Measurements from ENCODE around the gene SORCS1.

The SORCS1 gene

DNA sequence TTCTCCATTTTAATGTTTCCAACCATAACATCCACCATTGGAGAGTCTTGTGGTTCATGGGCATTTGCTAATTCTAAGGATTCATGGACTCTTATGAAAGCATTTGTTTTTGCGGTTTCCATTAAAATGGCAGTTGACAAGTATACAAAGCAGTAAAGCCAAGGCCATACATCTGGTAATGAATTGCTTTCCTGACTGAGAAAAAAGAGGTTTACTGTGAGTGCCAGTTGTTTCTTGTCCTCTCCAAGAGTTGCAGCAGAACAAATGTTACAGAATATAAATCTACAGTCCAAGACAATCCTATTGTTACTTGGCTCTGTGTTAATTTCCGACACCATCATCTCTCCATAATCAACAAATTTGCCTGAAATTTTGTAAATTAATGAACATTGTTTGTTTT is 261.3 kb downstream of the SORCS1 start:
- no peak for FAIRE-seq
- no peak for DNase-seq (ENCODE audit: low spot score)

DNA sequence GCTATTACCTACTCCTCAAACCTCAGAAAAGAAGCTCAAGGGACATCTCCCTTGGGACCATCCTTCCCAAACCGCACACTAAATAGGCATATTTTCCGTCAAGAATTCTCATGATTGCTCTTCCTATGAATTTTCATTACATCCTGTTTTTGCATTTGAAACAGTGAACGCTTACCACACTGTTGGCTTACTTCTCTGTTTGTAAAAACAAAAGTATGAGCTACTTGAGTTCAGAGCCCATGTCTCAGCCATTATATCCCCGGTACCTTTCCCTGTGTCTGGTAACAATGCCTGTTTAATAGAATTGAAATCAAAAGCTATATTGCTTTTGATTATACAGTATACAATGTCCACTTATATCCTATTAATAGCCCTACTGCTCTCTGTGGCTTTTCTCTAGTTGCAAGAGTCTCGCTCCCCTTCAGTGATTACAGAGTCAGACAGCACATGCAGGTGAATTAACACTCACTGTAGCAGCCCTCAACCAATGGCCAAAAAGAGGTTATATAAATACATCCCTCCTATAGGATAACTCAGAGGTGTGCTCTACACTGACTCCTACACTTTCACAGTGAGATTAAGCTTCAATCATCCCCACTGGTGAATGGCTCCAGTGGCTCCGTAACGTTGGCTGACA is 264.4 kb downstream of the SORCS1 start:
- DNase-seq (ENCODE audit: low spot score) (no peak), FAIRE-seq (no peak)

DNA sequence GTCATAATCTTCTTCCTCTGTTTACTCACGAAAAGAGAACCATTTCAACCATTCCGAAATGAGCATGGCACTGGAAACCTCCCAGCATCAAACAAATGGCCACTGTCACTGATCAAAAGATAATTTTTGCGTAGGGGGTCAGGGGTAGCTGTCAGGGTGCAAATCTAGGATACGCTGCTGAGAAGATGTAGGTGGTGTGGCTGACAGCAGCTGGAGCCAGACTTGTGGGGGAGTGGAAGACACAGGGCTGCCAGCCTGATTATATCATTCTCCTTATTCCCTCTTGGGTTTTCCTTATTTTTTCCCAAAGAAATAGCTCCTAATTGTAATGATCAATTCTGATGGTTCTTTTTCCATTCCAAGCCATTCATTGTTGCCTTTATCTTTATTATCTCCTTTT is 266.1 kb downstream of the SORCS1 start:
- DNase-seq (ENCODE audit: low spot score) (no peak), FAIRE-seq (no peak)

DNA sequence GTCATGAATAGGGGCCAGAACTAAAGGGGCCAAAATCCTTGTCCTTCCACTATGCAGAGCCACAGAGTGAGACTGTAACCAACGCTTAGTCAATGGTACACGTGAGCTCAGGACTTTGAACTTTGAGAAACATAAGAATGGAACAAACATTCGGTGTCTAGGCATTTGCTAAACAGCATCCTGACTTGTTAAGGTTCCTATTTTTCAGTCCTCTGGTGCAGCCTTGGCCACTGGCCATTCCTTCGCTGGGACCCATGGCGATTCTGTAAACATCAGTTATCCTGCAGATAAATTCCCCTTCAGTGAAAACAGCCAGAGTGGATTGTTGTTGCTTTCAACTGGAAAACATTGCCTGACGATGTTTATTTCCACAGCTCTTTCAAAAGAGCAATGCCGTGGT is 266.8 kb downstream of the SORCS1 start:
- no peak for FAIRE-seq
- DNase-seq (ENCODE audit: low spot score): no peak

DNA sequence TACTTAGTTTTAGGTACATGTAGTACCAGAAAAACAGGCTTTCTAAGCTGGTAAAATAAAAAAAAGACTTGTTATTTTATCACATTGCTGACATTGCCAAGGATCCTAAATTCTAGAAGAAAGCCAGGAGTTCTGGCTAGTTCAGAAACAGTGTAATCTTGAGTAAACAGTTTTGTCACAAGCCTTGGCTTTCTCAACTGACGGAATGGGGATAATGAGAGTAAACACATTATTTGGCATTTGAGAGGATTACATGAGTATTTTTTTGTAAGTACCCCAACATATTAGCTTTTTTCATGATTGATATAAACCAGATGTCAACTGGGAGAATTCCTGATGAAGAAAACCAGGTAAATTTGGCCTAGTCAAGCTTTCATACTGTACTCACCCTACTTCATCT is 269.8 kb downstream of the SORCS1 start:
- DNase-seq (ENCODE audit: low spot score): no peak
- FAIRE-seq: no peak

DNA sequence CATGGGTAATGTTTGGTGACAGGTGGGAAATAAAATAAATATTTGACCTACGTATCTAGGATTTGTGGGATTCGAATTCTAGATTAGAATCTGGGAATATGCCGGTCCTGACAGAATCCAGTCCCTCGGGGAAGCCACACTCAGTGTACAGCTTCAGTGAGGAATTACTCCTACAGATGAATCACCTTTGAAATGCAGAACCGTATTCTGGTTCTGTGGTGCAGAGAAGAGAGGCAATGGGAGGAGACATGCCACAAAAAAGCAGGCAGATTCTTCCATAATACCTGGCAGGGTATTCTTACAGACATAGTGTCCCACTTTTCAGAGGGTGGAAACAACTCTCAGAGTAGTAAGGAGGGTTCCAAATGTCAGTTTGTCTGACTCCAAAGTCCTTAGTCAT is 286.9 kb downstream of the SORCS1 start:
- DNase-seq (ENCODE audit: low spot score) (no peak), FAIRE-seq (no peak)

DNA sequence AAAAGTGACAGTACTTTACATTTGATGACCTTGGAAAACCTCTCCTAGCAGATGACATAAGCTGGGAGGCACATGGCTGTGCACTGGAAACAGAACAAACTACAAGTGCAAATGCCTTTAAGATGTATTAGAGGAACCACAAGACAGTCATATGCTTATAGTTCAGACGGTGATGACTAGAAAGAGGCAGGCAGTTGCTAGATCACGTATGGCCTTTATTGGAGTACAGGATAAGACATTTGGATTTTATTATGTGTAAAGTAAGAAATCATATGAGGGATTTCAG is 290.0 kb downstream of the SORCS1 start:
- FAIRE-seq: no peak
- no peak for DNase-seq (ENCODE audit: low spot score)

DNA sequence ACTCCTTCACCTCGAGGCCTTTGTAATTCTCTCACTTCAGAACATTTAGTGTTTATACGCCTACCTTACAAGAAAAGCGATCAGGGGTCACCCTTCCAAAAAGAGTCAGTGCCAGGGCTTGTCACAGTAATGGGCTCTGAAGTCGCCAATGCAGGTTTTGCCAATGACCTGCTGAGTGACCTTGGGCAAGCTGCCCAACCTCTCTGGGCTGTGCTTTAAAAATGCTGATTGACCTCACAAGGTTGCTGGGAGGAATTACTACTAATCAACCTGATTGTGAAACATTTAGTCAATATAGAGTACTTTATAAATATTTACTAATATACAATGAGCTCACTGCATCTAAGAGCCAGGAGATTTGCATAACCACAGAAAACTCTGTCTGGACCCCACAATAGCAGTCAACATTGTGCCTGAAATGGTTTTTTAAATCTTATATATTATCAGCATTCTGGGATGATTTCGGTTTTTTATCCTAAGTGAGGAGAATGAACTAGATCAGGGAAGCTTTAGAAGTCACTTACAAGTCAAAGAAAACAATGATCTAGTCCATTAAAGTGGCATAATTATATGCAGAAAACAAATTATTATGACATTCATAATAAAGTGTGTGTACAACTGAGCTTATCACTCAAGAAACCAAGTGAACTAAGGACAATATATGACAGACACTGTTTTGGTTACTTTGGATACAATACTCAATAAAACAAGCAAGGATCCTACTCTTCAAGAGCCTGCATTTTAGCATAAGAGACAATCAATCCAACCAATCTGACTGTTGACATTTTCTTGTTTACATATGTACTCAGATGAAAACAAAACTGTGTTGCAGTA is 290.5 kb downstream of the SORCS1 start:
- DNase-seq (ENCODE audit: low spot score) (no peak), FAIRE-seq (no peak)

DNA sequence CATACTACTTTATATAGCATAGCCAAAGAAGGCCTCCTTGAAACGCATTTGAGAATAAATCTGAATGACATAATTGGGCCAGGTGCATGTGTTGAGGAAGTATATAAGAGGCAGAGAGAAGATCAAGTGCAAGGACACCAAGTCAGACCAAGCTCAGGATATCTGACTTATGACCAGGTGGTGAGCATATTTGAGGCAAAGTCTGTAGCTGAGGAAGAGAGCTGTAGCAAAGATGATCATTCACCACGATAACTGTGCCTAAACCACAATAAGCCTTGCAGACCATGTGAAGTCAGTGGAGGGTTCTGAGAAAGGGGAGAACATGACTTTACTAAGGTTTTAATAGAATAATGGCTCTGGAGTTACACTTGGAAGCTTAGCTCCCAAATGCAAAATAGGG is 292.3 kb downstream of the SORCS1 start:
- no peak for FAIRE-seq
- DNase-seq (ENCODE audit: low spot score): no peak

DNA sequence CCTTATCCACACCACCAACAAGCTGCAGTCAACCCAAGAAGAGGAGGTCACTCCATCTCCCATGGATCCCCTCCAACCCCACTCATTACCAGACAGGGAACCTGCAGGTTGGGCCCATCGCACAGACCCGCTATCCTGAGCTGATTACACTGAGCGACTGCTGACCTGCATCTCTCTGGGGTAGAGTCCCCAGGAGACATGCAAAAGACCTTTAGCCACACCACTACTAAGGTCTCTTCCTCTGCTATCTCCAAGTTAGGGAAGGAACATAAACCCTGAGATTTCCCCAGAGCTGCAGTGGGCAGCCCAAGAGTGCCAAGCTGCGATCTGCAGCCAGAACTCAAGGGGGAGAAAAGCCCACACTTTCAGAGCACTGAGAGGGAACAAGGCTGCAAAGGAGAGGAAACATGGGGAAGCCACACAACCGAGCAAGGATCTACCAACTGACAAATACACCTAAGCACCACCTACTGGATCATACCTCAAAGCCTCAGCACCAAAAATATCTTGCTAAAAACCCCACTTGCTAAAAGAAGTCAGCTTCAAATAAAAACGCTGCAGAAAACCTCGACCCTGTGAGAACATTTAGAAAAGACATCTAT is 298.2 kb downstream of the SORCS1 start:
- DNase-seq (ENCODE audit: low spot score): no peak
- no peak for FAIRE-seq

DNA sequence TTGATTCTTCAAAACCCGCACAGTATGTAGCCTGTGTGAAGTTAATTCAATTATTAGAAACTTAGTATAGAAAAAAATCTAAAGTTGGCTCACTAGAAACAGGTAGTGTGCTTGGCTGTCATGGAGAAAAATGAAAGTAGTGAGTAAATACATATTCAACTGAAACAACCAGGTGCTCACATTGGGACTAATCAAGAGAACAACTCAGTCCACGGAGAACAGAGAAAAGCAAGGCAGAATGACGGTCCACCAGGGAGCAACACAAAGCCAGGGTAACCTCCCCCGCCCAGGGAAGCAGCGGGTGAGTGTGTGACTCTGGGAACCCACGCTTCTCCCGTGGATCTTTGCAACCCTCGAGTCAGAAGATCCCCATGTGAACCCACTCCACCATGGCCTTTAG is 300.5 kb downstream of the SORCS1 start:
- FAIRE-seq: no peak
- DNase-seq (ENCODE audit: low spot score): no peak

DNA sequence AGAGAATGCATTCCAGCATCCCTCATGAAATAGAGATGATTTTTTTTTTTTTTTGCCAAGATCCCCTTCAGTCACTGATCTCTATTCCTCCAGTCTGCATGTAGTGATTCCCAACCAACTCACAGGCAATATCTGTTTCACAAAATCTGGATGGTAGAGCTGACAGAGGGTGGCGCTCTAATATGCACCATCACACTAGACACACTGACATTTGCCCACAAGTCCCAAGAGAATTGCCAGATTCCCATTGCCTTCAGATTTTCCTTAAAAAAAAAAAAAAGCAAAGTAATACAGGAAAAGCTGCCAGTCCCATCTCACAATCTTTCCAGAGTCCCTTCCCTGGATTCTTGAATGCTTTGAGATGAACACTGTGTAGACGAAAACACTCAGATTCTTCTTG is 301.0 kb downstream of the SORCS1 start:
- no peak for DNase-seq (ENCODE audit: low spot score)
- no peak for FAIRE-seq

DNA sequence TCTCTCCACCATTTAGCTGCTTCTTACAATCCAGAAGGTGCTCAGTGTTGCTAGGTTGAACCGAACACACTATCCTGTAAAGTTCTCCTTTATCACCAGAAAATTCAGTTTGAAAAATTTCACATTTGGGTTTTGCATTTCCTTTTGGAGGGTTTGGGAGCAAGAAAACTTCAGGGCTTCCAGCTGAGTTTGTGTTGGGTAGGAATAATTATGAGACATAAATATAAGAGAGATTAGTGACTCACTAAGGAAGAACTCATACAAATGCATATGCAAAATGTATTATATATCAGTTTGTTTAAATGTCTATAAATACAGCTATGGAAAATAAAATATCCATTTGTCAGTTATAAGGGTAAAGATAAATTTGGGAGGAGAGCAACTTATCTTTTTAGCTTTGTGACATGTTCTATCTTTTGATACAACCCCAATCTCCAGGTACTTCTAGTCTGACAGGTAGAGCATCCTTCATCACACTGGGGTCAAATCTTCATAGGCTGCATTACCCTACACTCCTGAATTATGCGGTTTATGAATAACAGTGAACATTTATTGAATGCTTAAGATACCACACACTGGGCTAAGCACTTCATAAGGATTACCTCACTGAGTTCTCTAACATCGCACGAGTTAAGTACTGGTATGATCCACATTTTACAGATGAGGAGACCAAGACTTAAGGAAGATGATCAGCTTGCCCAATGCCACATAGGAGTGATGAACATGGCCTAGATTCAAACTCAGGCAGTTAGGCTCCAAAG is 304.4 kb downstream of the SORCS1 start:
- no peak for FAIRE-seq

DNA sequence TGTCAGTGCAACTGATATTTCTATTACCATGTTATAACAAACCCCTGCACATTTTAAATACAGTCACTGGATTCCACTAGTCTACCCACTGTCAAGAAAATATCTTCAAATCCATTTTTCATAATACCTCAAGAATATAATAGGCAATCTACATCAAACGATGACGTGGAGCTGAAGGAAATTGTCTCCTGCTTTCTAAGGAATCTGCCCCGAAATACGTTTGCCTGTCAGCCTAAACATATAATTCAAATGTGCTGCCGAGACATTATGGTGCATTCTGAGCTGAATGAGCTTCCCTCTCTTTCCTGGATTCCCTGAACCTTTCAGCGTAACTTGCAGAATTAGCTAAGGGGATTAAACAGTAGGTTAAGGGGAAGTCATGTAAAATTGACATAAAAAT is 306.8 kb downstream of the SORCS1 start:
- no peak for DNase-seq (ENCODE audit: low spot score)
- no peak for FAIRE-seq

More for the DNA sequence above, 304.4 kb downstream of the SORCS1 start:
- no peak for DNase-seq (ENCODE audit: low spot score)

DNA sequence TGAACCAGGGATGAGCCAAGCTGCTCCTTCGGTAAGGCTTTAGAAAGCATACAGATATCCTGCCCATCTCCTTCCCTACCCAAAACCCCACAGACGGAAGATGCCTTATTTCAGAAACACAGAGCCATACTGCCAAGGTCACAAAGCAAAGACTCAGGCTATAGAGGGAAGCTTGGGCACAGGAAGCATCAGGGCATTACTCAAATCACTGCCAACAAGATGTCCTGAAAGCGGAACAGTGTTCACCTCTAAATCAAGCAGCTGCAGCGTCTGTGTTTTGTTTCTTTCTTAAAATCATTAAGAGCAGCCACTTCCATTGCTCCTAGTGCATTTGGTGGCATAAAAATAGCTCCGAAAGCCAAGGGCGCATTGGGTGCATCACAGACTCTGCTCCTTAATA is 307.3 kb downstream of the SORCS1 start:
- DNase-seq (ENCODE audit: low spot score): no peak

DNA sequence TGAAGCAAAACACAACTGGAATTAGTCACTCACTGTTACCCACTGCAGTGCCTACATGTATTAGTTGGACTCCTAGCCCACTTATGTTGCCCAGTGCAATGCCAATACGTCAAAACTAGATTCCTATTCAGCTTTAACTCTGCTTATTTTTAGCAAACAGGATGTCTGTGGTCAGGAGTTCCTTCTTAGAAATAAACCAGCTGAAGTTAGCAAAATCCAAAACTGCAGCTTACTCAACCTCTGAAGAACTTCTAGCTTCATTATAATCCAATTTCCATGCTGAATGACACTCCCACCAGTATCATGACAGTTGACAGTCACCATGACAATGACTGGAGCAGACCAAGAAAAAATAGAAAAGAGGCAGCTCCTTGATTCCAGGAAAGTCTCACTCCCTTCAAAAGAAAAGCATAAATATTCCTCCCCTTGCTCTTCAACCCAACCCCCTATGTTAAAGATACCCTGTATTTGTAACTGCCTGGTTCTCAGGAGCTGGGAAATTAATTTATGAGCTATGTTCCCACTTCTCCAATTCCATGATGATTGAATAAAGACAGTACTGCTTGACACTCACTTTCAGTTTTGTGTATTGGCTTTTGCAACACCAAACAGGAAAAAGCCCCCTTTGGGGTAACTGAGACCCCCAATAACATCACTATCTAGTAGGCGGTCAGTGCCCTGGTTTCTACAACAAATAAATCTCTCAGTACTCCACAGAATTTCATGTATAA is 327.4 kb downstream of the SORCS1 start:
- FAIRE-seq: no peak
- no peak for DNase-seq (ENCODE audit: low spot score)

More for the DNA sequence above, 307.3 kb downstream of the SORCS1 start:
- no peak for FAIRE-seq

DNA sequence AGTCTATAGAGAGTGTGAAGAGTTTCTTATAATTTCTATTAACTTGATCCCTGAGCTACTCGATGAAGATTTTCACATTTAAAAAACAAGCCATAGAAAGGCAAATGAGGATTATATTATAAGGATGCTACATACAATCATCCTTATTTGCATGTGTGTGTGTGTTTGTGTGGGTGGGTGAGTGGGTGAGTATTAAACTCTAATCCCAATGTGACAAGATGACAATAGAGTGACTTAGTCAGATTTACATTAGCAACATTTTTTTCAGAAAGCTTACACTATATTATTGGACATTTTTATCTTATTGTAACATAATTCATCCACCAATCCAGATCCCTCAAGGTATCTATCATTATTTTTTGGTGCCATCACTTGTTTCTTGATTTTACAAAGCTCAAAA is 331.7 kb downstream of the SORCS1 start:
- DNase-seq (ENCODE audit: low spot score) (no peak), FAIRE-seq (no peak)

DNA sequence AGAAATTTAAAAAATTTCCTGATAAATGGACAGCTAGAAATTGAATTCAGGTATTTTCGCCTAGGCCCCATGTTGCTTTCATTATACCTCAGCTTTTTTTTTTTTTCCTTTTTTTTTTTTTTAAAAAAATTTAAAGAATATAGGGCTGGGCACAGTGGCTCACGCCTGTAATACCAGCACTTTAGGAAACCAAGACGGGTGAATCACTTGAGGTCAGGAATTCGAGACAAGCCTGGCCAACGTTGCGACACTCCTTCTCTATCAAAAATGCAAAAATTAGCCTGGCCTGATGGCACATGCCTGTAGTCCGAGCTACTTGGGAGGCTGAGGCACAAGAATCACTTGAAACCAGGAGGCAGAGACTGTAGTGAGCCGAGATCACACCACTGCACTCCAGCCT is 334.0 kb downstream of the SORCS1 start:
- DNase-seq (ENCODE audit: low spot score) (no peak), FAIRE-seq (no peak)

DNA sequence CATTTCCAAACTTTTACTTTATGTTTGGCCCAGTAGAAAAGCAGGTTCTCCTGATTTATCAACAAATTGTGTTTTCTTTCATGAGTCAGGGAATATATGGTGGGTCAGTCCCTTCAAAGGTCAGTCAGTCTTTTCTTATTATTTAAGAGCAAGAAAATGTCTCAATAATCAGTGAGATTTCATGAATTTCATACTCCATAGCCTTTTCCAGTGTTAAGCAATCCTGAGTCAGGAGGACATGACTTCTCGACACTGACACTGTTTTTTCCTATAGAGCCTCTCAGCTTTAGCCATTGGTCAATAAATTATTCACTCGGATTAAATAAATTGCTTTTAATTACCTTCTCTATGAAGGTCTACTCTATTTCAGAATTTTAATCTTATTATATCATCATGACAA is 334.5 kb downstream of the SORCS1 start:
- FAIRE-seq (no peak), DNase-seq (ENCODE audit: low spot score) (no peak)

DNA sequence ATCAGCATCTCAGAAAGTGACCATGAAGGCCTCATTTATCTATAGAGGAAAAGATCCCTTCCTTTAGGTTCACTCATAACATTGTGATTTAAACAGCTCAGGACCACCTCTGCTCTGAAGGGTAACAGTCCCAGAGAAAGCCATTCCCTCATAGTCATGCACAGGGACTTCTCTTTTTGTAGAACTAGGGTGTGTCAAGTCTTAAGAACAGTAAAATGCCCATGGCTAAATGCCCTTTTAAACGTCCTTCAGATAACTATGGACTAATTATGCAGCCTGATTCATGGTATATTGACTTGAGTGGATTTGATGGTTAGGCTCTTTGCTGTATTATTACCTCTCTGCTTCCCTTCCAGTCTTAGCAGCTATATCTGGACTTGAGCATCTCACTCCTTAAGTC is 337.8 kb downstream of the SORCS1 start:
- FAIRE-seq (no peak), DNase-seq (ENCODE audit: low spot score) (no peak)

DNA sequence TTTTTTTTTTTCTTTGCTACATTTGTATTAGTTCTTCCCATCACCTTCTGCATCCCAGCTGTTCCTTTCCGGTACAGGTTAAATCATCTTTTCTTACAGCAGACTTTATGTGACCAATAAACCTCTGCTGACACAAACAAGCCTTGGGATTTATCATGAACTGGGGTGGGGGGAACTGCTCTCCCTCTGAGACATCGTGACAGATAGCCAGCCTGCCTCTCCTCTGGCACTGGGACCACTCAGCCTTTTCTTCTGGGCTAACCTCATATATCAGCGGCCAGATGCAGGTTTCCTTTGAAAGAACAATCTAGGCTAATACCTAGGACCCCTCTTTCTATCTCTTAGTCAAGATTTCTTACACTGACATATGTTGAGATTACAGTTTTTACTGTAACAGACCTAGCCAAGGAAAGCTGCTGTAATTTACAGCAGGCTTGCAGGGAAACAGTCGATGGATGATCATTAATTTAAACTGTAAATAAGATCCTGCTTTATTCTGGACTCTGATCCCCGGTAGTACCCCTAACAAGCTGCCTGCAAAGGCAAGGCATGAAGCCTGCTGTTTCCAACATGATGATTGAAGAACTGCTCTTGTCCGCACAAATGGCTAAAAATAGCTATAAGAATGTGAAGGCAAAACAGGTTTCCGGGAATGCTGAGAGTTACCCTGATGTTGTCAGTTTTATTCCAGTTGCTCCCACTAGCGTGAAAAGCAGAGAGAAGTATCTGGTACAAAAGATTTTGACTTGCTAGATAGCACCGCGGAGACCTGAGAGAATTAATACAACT is 338.7 kb downstream of the SORCS1 start:
- FAIRE-seq (no peak), DNase-seq (ENCODE audit: low spot score) (no peak)

All from RCC 7860 (cell line).